ENCODE data around the gene PCNT.

PCNT gene

DNA sequence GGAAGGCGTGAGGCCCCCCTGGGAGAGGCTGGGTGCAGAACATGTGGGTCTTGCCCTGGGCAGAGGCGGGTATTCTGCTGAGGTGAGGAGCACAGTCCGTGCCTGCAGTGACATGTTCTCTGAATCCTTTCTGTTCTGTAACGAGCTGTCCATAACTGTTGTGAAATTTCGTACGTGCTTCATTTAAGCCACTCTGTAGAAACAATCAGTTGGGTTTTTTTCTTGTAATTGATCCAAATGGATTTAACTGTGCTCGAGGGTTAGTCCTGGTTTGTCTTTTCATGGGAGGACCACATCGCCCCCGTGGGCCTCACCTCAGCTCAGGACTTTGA lies 89.4 kb downstream of the PCNT start:
- no peak for TF ChIP-seq ZFX (IDR thresholded peaks at IDR 0.05; ENCODE audit: borderline replicate concordance)
- H3K27ac ChIP-seq: no peak overlapping the region

DNA sequence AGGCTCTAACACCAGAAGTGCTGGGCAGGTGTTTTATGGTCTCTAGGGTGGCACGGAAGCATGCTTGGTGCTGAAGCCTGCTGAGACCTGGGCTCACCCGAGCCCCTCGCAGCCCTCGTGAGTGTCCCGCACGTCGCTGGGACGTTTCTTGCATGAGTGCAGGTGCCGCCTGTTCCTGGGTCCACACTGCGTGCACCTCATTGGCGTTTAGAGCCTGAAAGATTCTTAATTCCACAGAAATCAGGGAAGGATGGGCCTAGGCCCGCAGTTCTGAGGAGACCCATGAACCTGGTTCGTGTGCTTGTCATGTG lies 91.0 kb downstream of the PCNT start:
- no peak overlapping the region for H3K27ac ChIP-seq
- TF ChIP-seq, protein P1, sequence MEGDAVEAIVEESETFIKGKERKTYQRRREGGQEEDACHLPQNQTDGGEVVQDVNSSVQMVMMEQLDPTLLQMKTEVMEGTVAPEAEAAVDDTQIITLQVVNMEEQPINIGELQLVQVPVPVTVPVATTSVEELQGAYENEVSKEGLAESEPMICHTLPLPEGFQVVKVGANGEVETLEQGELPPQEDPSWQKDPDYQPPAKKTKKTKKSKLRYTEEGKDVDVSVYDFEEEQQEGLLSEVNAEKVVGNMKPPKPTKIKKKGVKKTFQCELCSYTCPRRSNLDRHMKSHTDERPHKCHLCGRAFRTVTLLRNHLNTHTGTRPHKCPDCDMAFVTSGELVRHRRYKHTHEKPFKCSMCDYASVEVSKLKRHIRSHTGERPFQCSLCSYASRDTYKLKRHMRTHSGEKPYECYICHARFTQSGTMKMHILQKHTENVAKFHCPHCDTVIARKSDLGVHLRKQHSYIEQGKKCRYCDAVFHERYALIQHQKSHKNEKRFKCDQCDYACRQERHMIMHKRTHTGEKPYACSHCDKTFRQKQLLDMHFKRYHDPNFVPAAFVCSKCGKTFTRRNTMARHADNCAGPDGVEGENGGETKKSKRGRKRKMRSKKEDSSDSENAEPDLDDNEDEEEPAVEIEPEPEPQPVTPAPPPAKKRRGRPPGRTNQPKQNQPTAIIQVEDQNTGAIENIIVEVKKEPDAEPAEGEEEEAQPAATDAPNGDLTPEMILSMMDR (IDR thresholded peaks at IDR 0.05): no peak
- no peak for TF ChIP-seq ZFX (IDR thresholded peaks at IDR 0.05; ENCODE audit: borderline replicate concordance)

GRCh38 chr21:46416551-46416950 lies 92.6 kb downstream of the PCNT start:
- TF ChIP-seq, protein P1 (IDR thresholded peaks at IDR 0.05): no peak
- no peak for TF ChIP-seq ZFX (IDR thresholded peaks at IDR 0.05; ENCODE audit: borderline replicate concordance)
- no peak overlapping the region for H3K27ac ChIP-seq

- no peak overlapping the region for H3K27ac ChIP-seq
Measured at GRCh38 chr21:46418265-46418946, 94.5 kb downstream of the PCNT start.

DNA sequence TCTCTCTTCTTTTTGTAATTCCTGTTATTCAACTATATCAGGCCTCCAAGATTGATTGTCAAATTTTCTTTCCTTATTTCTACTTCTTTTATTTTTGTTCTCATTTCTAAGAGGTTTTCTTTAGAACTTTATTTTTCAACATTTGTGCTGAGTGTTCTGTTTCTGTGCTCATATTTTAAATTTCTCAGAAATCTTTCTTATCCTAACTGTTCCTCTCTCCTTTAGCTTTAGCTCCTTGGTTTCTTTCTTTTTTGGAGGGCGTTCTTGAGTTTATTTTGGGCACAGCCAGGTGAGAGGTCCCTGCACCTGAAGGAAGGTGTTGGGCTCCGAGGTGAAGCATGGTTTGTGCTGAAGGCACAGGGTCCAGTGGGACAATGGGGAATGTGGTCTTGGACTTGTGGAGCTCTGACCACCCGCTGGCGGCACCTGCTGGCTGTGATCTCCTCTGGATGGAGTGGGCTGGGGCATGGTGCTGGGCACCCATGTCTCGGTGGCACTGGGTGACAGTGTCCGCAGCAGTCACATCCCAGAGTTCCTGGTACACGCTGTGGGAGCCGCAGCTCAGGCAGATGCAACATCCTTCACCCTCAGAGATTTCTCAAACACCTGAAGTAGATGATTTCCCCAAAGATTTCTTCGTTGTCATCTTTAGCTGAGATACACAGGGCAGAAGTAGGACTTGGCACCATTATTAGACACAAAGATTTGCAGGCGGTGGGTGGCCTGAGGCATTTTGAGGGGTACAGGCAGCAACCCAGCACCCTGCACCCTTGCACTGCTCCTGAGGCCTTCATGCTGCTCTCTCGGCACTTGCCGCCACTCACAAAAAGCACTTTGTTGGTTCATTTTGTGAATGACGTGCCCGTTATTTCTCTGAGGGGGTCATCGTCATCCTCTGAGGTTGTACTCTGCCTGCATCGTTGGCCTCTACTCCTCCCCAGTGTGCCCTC lies 96.6 kb downstream of the PCNT start:
- TF ChIP-seq, protein P1 (IDR thresholded peaks at IDR 0.05): no peak
- TF ChIP-seq ZFX (IDR thresholded peaks at IDR 0.05; ENCODE audit: borderline replicate concordance): no peak
- no peak overlapping the region for H3K27ac ChIP-seq

More at GRCh38 chr21:46418265-46418946, 94.5 kb downstream of the PCNT start:
- TF ChIP-seq, protein P1 (IDR thresholded peaks at IDR 0.05): no peak
- TF ChIP-seq ZFX (IDR thresholded peaks at IDR 0.05; ENCODE audit: borderline replicate concordance): no peak

DNA sequence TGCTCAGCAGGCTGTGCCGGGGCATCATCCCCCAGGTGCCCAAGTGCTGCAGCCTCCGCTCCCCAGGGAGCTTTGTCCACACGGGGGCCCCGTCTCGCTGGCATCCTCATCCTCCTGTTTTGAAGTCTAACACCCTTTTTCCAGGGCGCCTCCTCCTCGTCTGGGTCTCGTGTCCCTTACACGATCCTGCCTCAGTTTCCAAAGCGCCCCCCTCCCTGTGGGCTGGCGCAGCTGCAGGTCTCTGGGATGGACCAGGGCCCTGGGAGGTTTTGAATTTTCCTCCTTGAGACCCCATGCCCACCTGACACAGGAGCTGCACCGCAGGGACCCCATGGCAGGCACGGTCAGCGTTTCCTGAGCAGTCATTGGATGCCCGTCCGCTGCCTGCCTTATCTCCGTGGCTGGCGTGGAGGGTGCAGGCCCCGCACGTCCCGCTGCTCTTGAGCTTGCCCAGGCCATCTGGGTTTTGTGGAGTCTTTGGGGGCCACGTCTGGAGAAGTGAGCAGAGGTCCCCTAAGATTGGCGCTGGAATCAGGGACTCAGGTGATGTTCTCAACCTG lies 97.3 kb downstream of the PCNT start:
- TF ChIP-seq, protein P1 (IDR thresholded peaks at IDR 0.05): no peak
- no peak for TF ChIP-seq ZFX (IDR thresholded peaks at IDR 0.05; ENCODE audit: borderline replicate concordance)
- H3K27ac ChIP-seq: no peak overlapping the region

DNA sequence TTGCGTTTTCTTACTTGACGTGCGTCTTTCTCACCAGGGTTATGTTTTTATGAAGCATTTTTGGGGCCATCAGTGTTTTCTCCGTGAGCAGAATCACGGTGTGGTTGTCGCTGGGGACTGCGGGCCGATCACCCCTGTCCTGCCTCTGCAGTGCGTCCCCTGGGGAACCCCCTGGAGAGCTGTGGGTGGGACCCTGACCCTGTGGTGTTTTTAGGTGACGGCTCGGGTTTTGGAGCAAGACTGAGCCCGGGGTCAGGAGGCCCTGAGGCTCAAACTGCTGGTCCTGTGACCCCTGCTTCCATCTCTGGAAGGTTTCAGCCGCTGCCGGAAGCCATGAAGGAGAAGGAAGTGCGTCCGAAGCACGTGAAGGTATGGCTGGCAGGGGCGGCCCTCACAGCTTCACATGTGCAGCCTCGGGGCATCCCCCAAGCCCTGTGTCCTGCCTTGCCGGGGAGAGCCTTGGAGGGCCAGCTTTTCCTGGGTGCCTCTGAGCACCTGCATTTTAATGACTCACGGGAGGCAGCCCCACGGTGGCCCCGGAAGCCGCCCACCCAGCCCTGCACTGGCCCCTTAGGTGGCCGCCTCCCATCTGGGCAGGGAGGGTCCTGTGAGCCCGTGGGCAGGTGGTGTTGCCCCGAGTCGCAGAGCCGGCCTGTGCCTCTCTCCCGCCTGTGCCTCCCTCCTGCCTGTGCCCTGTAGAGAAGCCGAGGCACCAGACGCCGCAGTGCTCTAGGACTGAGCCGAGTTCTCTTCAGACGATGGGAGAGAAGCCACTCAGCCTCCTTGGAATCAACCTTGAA lies 98.0 kb downstream of the PCNT start:
- H3K27ac ChIP-seq: no peak overlapping the region
- no peak for TF ChIP-seq ZFX (IDR thresholded peaks at IDR 0.05; ENCODE audit: borderline replicate concordance)
- TF ChIP-seq, protein P1 (IDR thresholded peaks at IDR 0.05): no peak

Measured in 22Rv1 (cell line).